WI38 (cell line): Measurements from ENCODE around the gene ZBTB7A.

ENCODE experiments used
- H3K4me3 ChIP-seq: 2 replicates; pipeline ENCODE4 v1.5.1; 2011; ENCODE audit warnings: low read depth, mild to moderate bottlenecking, control low read depth, low read length
- CTCF ChIP-seq: IDR thresholded peaks from 2 replicates; pipeline ENCODE4 v1.5.1; 2012; ENCODE audit warnings: low read depth, mild to moderate bottlenecking, control low read depth, low read length

ZBTB7A gene

GRCh38 chr19:4109626-4109945 lies 42.9 kb upstream of the ZBTB7A start:
- no peak for TF ChIP-seq CTCF
- H3K4me3 ChIP-seq = no peak overlapping the region

GRCh38 chr19:4108767-4109625 lies 42.3 kb upstream of the ZBTB7A start:
- TF ChIP-seq CTCF = no peak
- no peak overlapping the region for H3K4me3 ChIP-seq

GRCh38 chr19:4103080-4103433 lies 36.4 kb upstream of the ZBTB7A start:
- no peak overlapping the region for H3K4me3 ChIP-seq

GRCh38 chr19:4102339-4103079 lies 35.8 kb upstream of the ZBTB7A start:
- no peak for TF ChIP-seq CTCF
- no peak overlapping the region for H3K4me3 ChIP-seq

More at GRCh38 chr19:4103080-4103433, 36.4 kb upstream of the ZBTB7A start:
- no peak for TF ChIP-seq CTCF

- H3K4me3 ChIP-seq = no peak overlapping the region
- TF ChIP-seq CTCF = no peak
Observed at GRCh38 chr19:4101496-4101770, 34.7 kb upstream of the ZBTB7A start.

- TF ChIP-seq CTCF = no peak
- H3K4me3 ChIP-seq = no peak overlapping the region
Observed at GRCh38 chr19:4100647-4101495, 34.2 kb upstream of the ZBTB7A start.
